GM21423 (cell line): Measurements from ENCODE around the gene PROB1.
"Not testable (repeated sequence)": the region's sequence is repeated elsewhere in the genome, so short reads cannot be mapped to it uniquely, and the experiment has no call there.

Source experiments
- ATAC-seq: cut with Tn5 transposase; IDR thresholded peaks from one replicate; pipeline ENCODE4 v1.9.1; 2021; ENCODE audit warnings: mild to moderate bottlenecking, moderate library complexity; ENCODE audit not compliant: unreplicated experiment

Gene PROB1

DNA sequence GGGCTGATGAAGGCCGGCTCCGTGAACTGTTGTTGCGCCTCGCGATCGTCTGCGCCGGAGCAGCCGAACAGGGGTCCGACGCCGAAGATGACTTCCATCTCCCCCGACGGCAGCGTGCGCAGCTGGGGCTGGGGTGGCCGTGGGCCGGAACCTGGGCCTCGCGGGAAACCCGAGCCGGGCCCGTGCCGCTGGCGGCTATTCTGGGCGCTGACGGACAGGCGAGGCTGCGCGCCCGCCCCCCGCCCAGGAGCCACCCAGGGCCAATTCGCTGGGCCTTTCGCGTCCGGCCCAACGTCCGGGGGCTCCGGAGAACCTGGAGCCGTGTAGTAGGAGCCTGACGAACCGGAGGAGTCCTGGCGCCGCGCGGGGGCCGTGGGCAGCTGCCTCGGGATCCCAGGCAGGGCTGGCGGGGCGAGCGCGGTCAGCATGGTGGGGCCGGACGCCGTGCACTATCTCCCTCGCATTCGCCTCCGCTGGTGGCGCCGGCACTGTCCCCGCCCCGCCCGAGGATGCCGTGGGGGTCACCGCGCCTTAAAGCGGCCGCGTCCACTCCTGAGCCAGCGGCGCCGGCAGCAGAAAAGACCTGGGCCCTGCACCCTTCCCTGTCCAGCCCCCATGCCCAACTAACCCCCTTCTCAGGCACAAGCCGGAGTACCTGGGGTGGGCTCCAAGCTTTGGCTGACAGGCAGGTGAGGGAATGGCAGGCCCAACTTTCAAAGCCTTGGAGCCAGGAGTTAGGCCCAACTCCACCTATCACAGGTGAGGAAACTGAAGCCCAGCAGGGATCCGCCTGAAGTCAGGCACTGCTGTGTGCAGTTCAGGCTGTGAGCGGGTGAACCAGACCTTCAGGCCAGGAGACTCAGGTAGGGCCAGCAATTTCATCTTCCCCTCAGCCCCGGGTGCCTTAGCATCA is at the start of gene PROB1:
Gene PROB1, minus strand, starts transcription at position 451 of the 913 bp plus-strand sequence. Its CDS starts 23 bp downstream, at position 428.
- ATAC-seq, result no peak

DNA sequence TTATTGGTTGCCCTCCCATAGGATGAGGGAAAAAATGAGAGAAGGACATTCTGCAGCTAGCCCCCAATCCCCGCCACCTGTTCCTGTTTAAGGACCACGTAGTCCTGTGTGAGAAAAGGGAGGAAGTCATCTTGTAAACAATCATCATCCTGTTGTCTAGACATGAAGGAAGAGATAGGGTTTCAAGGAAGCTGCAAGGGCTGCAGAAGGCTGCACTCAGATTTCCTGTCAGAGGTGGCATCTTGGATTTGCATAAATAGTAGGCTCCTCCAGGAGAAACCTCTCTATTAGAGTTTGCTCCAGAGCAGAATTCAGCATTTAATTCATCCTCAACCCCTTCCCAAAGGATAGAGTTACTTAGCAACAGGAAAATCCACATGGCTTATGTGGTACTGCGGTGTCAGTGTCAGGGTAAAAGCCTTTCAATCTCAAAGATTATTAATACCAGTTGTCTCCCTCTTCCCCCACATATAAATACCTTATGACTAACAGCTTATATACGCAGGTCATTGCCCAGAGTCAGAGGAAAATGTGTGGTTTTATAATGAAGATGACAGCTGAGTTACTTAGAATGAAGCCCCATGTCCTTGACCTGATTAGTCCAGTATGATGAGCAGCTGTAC is 49.0 kb upstream of the PROB1 start:
- no peak for ATAC-seq

- ATAC-seq, result not testable (repeated sequence)
Observed at GRCh38 chr5:139440416-139440815, 45.5 kb upstream of the PROB1 start.

GRCh38 chr5:139439013-139439903 is 44.4 kb upstream of the PROB1 start, which contains the start of gene DNAJC18:
TSS of gene DNAJC18 (minus strand) at chr5:139439525. CDS start at chr5:139439445, 80 bp downstream.
- peak; percentile 90 for ATAC-seq

- no peak for ATAC-seq
Observed at GRCh38 chr5:139438707-139439012, 43.8 kb upstream of the PROB1 start.

- ATAC-seq, result no peak
Observed at GRCh38 chr5:139435676-139436075, 40.8 kb upstream of the PROB1 start.

DNA sequence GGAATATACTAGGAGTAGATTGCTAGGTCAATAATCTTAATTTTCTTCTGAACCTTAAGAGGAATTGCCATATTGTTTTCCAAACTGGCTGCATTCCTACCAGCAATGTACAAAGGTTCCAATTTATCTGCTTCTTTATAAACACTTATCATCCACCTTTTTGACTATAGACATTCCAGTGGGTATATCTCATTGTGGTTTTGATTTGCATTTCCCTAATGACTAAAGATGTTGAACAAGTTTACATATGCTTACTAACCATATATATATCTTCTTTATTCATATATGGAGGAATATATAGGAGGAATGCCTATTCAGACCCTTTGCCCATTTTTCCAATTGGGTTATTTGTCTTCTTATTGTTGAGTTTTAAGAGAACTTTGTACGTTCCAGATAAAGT is 36.8 kb upstream of the PROB1 start:
- no peak for ATAC-seq

DNA sequence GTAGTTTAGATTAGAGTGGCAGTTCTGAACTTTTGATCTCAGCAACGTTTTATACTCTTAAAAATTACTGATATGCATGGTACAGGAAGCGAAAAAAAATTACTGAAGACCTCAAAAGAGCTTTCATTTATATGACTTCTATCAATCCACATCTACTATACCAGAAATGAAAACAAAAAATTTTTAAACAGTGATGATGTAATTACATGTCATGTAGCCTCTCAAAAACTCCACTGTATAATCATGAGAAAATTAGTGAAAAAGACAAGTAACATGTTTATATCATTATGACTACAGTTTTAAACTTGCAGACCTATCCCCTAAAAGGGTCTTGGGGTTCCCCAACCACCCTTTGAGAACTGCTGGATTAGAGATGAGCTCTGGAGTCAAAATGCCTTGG is 35.1 kb upstream of the PROB1 start:
- no peak for ATAC-seq

- ATAC-seq, result no peak
Observed at GRCh38 chr5:139426203-139426885, 31.4 kb upstream of the PROB1 start.

- ATAC-seq, result no peak
Observed at GRCh38 chr5:139425497-139425896, 30.6 kb upstream of the PROB1 start.

- peak; percentile 60 for ATAC-seq
Observed at GRCh38 chr5:139422307-139422893, 27.5 kb upstream of the PROB1 start.

GRCh38 chr5:139419226-139420192 is 24.6 kb upstream of the PROB1 start:
- no peak for ATAC-seq

DNA sequence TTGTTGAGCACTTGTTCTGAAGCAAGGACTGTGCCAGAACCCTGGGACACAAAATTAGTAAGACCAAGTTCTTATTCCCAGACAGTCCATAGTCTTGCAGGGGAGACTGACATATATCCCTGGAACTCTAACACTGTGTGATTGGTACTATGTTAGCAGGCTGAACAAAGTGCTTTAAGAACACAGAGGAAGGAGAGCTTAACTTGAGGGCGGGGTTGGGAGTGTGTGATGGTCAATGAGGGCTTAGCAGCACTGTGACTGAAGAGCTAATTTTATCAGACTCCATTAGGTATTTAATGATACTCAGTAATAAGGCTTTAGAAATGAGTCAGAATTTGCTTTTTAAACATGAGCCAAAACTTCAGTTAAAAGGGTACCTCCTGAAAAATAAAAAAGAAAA is 23.9 kb upstream of the PROB1 start:
- ATAC-seq, result no peak

GRCh38 chr5:139417214-139417613 is 22.3 kb upstream of the PROB1 start:
- ATAC-seq, result no peak

- ATAC-seq, result no peak
Observed at GRCh38 chr5:139416651-139417050, 21.7 kb upstream of the PROB1 start.

DNA sequence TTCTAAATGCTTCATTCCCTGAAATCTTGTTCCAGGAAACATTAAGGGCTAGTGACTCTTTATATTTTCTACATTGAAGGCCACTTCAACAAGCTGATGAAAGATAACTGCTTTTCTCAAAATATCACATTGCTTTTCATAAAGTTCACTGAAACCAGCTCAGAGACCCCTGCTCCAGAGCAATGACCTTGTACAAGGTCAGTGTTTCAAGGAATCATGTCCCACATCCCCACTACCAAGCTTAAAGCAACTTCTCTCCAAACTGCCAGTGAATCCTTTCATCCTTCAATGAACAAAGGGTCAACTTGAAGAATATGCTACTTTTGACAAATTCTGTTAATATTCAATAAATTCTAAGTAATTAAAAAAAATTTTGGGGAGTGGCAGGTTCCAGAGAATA is 21.0 kb upstream of the PROB1 start:
- ATAC-seq, result no peak

- ATAC-seq, result no peak
Observed at GRCh38 chr5:139415221-139415861, 20.4 kb upstream of the PROB1 start.

DNA sequence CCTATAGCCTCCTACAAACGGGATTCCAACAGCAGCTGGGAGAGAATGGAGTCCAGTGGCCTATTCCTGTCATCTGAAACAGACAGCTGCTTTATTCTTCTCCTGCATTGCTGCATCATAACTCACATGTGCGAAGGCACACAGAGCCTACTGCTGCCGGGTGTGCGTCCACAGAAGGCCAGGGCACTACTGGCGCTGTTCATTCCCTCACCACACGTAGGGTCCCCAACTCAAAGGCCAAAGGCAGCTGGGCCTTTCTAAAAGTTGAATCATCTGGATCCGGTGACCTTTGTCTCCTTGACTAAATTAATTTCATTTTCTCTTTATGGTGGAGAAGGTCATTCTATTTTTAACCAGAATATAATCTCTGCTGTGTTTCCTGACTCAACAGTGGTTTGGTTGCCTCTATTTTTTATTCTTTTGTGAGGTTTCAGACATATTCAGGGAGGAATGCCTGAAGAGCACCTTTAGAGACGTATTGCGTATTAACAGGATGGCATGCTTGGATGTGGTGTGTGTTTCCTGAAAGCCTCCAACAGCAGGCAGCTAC is 19.8 kb upstream of the PROB1 start:
- no peak for ATAC-seq
